GM20431 (cell line): ENCODE data around the gene CHD9.
"Not testable (repeated sequence)": the region's sequence is repeated elsewhere in the genome, so short reads cannot be mapped to it uniquely, and the experiment has no call there.

Experiments used
- in situ Hi-C: fragments of 300-500 bp; cut with MseI, MboI; formaldehyde crosslinking; loops from one replicate; pipeline ENCODE4 v1.15.0; 2020; ENCODE audit warnings: low sequenced_read_pairs; ENCODE audit not compliant: unreplicated experiment

Gene CHD9

GRCh38 chr16:53047515-53047914 is 7.3 kb upstream of the CHD9 start:
- in situ Hi-C loops: not testable (repeated sequence)

DNA sequence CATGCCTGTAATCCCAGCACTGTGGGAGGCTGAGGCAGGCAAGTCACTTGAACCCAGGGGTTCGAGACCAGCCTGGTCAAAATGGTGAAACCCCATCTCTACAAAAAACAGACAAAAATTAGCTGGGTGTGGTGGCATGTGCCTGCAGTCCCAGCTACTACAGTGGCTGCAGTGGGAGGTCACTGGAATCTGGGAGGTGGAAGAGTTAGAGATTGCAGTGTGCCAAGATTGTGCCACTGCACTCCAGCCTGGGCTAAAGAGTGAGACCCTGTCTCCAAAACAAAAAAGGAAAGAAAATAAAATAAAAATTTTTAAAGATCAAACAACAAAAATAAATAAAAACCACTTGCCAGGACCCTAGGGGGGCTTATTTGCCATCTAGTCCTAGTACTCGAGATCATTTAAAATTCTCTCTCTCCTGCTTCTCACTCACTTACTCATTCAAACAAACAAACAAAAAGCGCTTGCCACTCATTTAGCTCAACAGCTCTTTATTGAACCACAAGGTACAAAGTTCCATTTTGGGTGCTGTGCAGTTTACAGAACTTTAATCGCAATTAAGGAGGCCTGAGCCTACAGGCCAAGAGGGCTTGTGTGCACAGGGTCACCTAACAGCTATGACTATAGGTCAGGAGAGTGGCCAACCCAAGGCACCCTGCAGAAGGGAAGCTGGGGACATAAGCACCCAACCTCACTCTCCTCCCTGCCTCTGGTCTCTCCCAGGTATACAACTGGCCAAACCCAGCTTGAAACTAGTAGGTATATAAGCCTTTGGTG is 6.5 kb upstream of the CHD9 start:
- in situ Hi-C loops: no loop called here

GRCh38 chr16:53051255-53051654 is 3.5 kb upstream of the CHD9 start:
- in situ Hi-C loops: not testable (repeated sequence)

DNA sequence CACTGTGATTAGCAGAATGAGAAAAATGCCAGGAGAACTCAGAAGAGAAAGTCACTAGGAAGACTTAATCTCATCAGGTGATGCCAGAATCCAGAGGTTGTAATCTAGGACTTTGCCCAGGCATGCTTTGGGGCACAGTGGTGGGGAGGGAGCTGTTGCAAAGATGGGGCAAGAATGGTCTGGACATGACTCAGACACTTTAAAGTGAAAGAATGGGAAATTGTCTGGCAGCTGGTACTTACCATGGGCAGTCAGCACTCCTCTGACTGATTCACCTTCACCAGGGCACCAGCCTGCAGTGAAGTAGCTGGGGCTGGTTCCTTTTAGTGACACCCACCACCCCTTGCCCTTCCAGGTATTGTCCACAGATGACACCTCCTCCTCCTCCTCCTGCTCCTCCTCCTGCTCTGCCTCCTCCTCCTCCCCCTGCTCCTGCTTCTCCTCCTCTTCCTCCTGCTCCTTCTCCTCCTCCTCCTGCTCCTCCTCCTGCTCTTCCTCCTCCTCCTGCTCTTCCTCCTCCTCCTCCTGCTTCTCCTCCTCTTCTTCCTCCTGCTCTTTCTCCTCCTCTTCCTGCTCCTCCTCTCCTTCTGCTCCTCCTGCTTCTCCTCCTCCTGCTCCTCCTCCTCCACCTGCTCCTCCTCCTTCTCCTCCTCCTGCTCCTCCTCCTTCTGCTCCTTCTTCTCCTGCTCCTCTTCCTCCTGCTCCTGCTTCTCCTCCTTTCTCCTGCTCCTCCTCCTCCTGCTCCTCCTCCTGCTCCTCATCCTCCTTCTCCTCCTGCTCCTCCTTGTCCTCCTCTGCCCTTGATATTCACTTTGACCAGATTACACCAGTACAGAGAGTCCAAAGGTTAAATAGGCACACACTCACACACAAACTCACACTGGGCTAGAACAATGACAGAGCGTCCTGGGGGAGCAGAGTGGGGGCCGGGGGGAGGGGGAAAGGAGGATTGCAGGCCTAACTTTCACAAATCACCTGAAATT is 2.0 kb upstream of the CHD9 start, which contains the start of gene CHD9NB:
TSS of gene CHD9NB (minus strand) at position 379 of the 983 bp plus-strand sequence. CDS start 8,739 bp downstream, outside the sequence.
- in situ Hi-C loops: no loop called here

DNA sequence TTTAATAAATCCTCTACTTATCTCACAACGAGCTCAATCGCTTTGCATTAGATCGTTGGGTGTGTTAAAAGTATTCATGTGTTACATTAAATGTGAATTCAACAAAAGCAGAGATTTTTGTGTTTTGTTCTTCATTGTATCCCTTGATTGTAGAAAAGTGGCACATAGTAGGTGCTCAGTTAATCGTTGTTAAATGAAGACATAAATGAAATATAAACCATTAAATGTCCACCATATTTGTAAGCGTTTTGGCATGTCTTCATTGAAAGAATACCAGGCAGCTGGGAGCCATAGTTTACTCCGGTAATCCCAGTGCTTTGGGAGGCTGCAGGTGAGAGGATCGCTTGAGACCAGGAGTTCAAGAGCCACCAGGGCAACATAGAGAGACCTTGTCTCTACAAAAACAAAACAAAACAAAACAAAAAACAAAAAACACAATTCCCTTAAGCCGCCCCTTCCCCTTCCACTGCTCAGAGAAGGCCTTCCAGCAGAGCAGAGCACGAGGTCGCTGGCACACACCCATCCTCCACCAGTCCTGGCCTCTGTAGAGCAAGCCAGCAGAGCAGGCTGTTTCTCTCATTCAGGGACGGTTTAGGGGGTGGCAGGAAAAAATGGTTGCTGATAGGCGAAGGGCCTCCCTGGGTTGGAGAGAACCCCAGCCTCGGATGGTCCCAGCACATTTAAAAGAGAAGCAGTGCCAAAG is 673 bp upstream of the CHD9 start:
- in situ Hi-C loops: no loop called here

DNA sequence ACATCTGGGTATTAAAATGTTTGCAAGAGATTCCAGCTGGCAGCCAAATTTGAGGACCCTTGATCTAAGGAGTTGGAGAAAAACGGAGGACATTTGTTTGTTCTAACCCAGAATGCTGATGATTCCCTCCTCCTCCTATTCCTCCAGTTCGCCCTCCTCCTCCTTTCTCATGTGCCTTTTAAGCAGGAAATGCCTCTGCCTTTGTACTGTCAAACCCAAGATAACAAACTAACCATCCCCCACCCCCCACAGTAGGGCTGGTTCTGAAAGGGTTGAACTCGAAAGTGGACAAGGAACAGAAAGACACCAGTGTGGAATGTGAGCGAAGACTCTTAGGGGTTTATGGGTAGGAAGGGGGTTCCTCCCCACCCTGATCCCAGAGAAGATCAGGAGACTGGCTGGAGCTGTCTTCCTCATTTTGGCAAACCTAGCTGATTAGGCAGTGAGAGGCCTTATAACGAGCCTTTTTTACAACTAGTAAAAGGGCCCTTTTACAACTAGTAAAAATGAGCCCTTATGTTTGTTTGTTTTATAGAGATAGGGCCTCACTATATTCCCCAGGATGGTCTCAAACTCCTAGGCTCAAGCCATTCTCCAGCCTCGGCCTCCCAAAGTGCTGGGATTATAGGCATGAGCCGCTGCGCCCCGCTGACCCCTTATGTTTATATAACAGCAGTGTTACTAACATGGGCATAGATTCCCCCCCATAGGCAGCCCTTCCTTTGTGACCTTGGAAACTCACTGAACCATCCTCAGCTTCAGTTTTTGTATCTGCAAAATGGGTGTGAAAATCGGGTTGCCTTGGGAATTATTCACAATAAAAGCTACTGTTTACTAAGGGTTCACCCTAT is 975 bp downstream of the CHD9 start:
- in situ Hi-C loops: no loop called here

GRCh38 chr16:53056392-53056881 is 1.6 kb downstream of the CHD9 start:
- in situ Hi-C loops: no loop called here

GRCh38 chr16:53057658-53058057 is 2.9 kb downstream of the CHD9 start:
- in situ Hi-C loops: no loop called here

GRCh38 chr16:53058441-53058840 is 3.6 kb downstream of the CHD9 start:
- in situ Hi-C loops: no loop called here

DNA sequence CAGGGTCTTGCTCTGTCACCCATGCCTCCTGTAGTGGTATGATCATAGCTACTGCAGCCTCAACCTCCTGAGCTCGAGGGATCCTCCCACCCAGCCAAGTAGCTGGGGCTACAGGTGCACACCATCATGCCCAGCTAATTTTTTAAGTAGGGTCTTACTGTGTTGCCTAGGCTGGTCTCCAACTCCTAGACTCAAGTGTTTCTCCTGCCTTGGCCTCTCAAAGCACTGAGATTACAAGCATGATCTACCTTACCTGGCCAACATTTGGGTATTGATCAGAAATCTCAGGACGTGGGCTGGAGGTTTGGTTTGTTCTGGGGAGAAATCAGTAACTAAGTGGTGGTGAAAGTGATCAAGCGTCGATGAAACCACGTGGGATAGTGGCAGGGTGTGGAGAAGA is 4.1 kb downstream of the CHD9 start:
- in situ Hi-C loops: no loop called here

DNA sequence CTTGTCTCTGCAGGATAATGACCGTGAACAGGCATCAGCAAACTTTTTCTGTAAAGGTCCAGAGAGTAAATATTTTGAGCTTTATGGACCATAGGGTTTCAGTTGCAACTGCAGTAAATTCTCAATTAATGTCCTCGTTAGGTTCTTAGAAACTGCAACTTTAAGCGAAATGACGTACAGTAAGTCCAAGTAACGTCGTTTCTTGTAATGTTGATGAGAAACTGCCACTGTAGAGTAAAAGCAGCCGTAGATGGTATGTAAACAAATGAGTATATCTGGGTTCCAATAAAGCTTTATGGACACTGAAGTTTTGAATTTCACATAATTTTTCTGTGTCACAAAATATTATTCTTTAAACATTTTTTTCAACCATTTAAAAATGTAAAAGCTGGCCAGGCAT is 4.9 kb downstream of the CHD9 start:
- in situ Hi-C loops: no loop called here

GRCh38 chr16:53061256-53061655 is 6.5 kb downstream of the CHD9 start:
- in situ Hi-C loops: no loop called here

DNA sequence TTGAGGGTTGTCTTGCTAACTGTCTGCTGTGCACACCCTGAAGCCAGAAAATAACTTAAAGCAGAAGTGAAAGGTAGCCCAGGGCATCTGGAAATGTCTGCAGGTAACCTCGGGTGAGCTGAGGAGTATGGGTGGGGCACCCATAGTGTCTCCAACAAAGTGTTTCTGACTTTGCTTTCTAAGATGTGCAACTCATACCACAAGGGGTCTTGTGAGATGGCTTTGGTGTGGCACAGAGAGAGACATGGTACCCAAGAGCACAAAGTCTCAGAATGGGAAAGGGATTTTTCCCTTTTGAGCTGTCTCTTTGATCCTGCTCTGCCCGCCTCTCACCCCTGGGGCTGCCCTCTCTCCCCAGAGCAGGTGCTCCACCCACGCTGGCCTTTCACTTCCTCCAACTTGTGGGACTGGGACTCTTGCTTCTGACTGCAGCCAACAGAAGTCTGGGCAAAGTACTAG is 6.9 kb downstream of the CHD9 start:
- in situ Hi-C loops: no loop called here

DNA sequence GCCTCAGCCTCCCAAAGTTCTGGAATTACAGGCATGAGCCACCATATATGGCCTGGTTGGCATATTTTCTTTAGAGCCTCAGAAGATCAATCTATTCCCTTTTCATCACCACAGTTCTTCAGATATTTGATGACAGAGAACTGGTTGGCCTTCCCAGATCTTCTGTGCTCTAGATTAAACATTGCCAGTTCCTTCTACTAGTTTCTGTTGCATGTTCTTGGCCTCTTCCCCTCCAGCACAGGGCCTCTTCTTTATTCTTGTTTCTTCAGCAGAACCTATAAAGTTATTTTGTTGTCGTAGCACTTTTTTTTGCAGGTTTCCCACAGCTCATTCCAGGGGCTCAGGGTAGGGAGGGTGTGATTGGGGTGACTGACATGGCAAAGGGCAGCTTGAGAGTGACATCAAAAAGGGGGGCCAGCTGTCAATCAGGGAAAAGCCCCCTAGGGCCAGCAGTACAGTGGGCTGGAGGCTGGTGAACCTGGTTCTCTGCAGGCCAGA is 9.3 kb downstream of the CHD9 start:
- in situ Hi-C loops: no loop called here

GRCh38 chr16:53065461-53066061 is 10.8 kb downstream of the CHD9 start:
- in situ Hi-C loops: no loop called here

- in situ Hi-C loops: no loop called here
Observed at GRCh38 chr16:53067675-53068074, 12.9 kb downstream of the CHD9 start.

DNA sequence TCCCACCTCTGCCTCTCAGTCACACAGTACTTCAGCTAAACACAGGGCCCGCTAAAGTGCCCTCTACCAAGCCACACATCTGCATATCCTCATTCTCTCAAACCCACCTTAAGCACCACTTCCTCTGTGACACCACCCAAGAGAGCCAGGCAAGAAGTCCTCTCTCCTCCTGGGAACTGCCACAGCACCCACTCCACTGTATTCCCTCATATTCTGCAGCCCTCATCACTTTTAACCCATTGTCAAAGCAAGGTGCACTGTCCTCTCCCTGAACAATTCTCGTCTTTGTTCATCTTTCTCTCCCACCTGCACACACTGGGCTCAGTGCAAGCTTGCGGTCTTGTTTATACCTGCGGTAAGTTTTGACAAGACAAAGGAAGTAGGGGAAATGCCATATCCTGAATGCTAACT is 13.6 kb downstream of the CHD9 start:
- in situ Hi-C loops: no loop called here

DNA sequence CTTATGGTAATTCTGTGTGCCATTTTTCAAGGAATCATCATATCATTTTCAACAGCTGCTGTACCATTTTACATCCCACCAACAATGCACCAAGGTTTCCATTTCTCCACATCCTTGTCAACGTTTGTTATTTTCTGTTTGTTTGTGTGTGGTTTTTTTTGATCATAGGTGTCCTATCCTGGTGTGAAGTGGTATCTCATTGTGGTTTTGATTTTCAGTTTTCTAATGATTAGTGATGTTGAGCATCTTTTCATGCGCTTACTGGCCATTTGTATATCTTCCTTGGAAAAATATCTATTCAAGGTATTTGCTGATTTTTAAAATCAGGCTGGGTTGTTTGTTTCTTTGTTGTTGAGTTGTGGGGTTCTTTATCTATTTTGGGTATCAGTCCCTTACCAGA is 15.0 kb downstream of the CHD9 start:
- in situ Hi-C loops: no loop called here
